ENCODE results near the gene PSMG4. TPM values are rescaled to one million over a fixed set of nuclear protein-coding genes. Genes with fewer than 3 reads are reported as not detected.

Gene PSMG4
- polyA plus RNA-seq, 2 of the 4 experiments (the other 2 are of a cell fraction), result 15.0 to 21.9 TPM

Other genes starting within 250 kb of the PSMG4 start
- gene RIPK1, start 190.5 kb upstream of the PSMG4 start, polyA plus RNA-seq (2011; rRNA removed), result 13.5 and 14.3 TPM in 2 replicates
- 10.4 to 12.2 TPM (median 10.6 TPM) in 3 replicates for gene RIPK1, start 190.5 kb upstream of the PSMG4 start, polyA plus RNA-seq (2017; fragmentation: RNase III; extraction: RNeasy Plus Mini Kit Qiagen cat#74134 plus additional on column Dnase treatment)
- 25.4 and 25.5 TPM in 2 replicates for gene BPHL, start 140.2 kb upstream of the PSMG4 start, polyA plus RNA-seq (2011; rRNA removed)
- 14.9 to 18.7 TPM (median 16.5 TPM) in 3 replicates for gene BPHL, start 140.2 kb upstream of the PSMG4 start, polyA plus RNA-seq (2017; fragmentation: RNase III; extraction: RNeasy Plus Mini Kit Qiagen cat#74134 plus additional on column Dnase treatment)
- gene TUBB2A, start 101.4 kb upstream of the PSMG4 start, polyA plus RNA-seq (2011; rRNA removed), result 19.7 and 23.9 TPM in 2 replicates
- 45.7 to 61.7 TPM (median 47.4 TPM) in 3 replicates for gene TUBB2A, start 101.4 kb upstream of the PSMG4 start, polyA plus RNA-seq (2017; fragmentation: RNase III; extraction: RNeasy Plus Mini Kit Qiagen cat#74134 plus additional on column Dnase treatment)
- 9.0 and 10.8 TPM in 2 replicates for gene TUBB2B, start 31.3 kb upstream of the PSMG4 start, polyA plus RNA-seq (2011; rRNA removed)
- gene TUBB2B, start 31.3 kb upstream of the PSMG4 start, polyA plus RNA-seq (2017; fragmentation: RNase III; extraction: RNeasy Plus Mini Kit Qiagen cat#74134 plus additional on column Dnase treatment), result 15.7 to 19.0 TPM (median 18.0 TPM) in 3 replicates
- gene SLC22A23, start 198.1 kb downstream of the PSMG4 start, polyA plus RNA-seq (2011; rRNA removed), result 4.4 and 9.3 TPM in 2 replicates
- 5.1 to 6.3 TPM (median 6.2 TPM) in 3 replicates for gene SLC22A23, start 198.1 kb downstream of the PSMG4 start, polyA plus RNA-seq (2017; fragmentation: RNase III; extraction: RNeasy Plus Mini Kit Qiagen cat#74134 plus additional on column Dnase treatment)

All from A549 (cell line).